GM10266 (cell line): Measurements from ENCODE around the gene TYW1.
"Not testable (repeated sequence)": the region's sequence is repeated elsewhere in the genome, so short reads cannot be mapped to it uniquely, and the experiment has no call there.

Experiments
- DNase-seq: peaks from one replicate; pipeline ENCODE4 v3.0.0; 2012; ENCODE audit errors: extremely low spot score
- TF ChIP-seq, protein P1 (sequence below): IDR thresholded peaks from 2 replicates; pipeline ENCODE4 v1.5.1; 2012; ENCODE audit warnings: mild to moderate bottlenecking, low read depth; ENCODE audit not compliant: control insufficient read depth, insufficient read depth; ENCODE audit errors: missing control alignments

Gene TYW1

DNA sequence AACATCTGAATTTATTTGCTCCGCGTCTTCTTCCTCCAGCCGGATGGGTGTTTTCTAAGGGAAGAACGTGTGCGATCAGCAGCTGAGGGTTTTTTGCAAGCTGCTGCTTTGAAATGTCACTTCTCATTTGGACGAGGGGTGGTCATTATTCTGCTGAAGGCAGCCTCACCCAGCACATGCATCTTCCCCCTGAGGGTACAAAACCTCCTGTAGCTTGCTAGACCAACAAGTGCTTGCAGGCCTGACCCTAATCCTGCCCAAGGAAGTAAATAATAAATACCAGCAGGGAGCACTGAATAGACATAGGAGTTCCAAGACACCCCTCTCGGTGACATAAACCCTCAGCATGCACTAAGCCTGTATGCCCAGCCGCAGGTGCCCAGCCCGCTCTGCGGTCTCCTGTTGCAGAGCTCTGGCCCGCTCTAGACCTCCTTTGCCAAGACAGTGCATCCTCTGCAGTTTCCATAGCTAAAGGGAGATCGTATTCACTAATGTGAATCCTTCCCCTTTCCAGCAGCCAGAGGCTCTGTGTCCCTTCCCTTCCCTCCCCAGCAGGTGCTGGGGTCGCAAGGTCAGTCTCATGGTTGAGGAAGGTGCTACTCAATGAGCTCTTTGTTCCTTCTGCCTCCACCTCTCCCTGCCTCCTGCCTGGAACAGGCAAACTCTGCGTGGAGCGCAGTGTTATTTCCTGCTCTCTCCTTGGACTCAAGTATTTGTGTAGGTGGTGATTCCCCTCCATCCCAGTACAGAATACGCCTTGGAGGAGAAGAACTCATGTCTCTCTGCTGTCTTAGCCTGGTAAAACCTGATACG, 37.9 kb upstream of the TYW1 start:
- TF ChIP-seq, protein P1, sequence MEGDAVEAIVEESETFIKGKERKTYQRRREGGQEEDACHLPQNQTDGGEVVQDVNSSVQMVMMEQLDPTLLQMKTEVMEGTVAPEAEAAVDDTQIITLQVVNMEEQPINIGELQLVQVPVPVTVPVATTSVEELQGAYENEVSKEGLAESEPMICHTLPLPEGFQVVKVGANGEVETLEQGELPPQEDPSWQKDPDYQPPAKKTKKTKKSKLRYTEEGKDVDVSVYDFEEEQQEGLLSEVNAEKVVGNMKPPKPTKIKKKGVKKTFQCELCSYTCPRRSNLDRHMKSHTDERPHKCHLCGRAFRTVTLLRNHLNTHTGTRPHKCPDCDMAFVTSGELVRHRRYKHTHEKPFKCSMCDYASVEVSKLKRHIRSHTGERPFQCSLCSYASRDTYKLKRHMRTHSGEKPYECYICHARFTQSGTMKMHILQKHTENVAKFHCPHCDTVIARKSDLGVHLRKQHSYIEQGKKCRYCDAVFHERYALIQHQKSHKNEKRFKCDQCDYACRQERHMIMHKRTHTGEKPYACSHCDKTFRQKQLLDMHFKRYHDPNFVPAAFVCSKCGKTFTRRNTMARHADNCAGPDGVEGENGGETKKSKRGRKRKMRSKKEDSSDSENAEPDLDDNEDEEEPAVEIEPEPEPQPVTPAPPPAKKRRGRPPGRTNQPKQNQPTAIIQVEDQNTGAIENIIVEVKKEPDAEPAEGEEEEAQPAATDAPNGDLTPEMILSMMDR = no peak
- no peak for DNase-seq

DNA sequence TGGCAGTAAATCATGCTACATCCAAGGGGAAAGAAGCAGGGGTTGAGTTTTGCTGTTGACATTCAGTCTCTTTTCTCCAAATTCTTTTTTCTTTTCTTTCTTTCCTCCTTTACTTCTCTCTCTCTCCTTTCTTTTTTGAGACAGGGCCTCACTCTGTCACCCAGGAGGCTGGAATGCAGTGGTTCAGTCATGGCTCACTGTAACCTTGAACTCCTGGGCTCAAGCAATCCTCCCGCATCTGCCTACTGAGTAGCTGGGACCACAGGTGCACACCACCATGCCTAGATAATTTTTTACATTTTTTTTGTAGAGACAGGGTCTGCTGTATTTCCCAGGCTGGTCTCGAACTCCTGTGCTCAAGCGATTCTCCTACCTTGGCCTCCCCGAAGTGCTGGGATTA, 36.4 kb upstream of the TYW1 start:
- no peak for DNase-seq
- TF ChIP-seq, protein P1 = no peak

DNA sequence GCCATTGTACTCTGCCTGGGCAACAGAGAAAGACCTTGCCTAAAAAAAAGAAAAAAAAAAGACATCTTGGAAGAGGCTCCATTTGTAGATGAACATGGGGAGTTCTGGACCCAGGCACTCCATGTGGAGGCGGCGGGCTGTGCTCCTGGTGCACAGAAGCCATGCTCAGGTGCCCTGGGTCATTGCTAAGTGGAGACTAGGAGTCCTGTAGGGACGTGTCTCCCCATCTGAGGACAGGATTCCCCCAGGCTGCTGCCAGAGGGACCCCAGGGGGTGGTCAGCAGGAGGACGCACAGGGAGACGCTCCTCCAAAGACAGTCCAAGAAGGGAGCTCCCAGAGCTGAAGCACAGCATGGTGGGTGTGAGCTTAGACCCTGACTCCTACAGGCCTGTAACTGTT, 35.5 kb upstream of the TYW1 start:
- TF ChIP-seq, protein P1 = no peak
- no peak for DNase-seq

DNA sequence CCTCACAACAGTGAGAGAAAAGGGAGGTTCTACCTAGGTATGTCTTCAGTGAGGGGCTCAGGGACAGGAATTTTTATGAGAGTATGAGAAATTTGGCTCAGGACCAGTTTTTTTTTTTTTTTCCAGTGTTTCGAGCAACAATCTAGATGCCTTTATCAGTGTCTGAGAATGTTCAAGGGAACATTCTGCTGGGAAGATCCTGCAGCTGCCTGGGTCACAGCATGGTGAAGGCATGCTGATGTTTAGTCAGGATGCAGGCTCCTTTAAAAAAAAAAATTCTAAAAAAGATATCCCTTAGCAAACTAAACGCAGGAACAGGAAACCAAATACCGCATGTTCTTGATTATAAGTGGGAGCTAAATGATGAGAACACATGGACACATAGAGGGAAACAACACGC, 32.2 kb upstream of the TYW1 start:
- TF ChIP-seq, protein P1 = no peak
- no peak for DNase-seq

DNA sequence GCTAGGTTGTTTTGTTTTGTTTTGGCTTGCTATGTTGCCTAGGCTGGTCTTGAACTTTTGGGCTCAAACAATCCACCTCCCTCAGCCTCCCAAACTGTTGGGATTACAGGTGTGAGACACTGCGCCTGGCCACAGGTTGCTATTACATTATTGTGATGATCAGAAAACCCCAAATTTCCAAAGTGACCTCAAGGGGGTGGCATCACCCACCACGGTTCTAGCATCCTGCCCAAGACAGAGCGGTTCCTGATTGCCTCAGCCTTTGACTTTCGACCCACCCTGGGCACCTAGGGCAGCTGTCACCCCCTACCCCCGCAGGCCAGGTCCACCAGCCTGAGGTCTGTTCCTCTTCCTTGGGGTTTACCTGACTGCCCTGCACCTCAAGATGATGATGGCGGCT, 29.6 kb upstream of the TYW1 start:
- no peak for DNase-seq
- TF ChIP-seq, protein P1 = no peak

DNA sequence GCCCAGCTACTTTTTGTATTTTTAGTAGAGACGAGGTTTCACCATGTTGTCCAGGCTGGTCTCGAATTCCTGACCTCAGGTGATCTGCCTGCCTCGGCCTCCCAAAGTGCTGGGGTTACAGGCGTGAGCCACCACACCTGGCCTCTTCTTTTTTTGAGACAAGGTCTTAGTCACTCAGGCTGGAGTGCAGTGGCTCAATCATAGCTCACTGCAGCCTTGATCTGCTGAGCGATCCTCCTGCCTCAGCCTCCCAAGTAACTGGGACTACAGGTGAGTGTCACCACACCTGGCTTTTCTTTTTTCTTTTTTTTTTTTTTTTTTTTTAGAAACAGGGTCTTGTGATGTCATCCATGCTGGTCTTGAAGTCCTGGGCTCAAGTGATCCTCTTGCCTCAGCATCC, 27.6 kb upstream of the TYW1 start:
- DNase-seq = not testable (repeated sequence)

DNA sequence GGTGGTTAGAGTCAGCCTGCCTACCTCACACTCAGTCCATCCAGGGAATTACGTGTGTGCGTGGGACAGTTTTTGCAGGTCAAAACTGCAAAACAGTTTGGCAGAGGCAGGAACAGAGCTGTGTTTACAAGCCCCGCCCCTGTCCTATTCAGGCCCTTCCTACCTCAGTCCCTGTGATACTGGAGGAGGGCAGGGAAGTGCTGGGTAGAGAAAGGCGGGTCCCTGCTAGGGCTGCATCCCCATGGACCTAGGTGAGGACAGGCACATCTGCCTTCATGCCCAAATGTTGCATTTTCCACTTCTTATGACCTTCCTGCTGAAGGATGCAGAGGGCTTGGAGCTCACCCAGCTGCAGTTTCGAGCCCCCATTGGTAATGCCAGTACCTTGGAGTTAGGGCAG, 26.3 kb upstream of the TYW1 start:
- no peak for DNase-seq
- TF ChIP-seq, protein P1 = no peak
